SK-N-MC (cell line): ENCODE measurements around the gene XRCC4.

ENCODE experiments used
- EZH2 ChIP-seq: fragments of 200-600 bp; sonication (generic); IDR thresholded peaks from one replicate; pipeline ENCODE4 v1.6.1; 2017; ENCODE audit warnings: antibody characterized with exemption
- FOXP2 ChIP-seq: optimal IDR thresholded peaks from 2 replicates; pipeline ENCODE3; 2011; ENCODE audit warnings: mild to moderate bottlenecking, moderate library complexity; ENCODE audit not compliant: insufficient read depth; ENCODE audit errors: extremely low read length, control extremely low read depth
- POLR2AphosphoS5 ChIP-seq: IDR thresholded peaks from 2 replicates; pipeline ENCODE4 v1.6.1; 2012; ENCODE audit warnings: mild to moderate bottlenecking, low read depth, low read length, borderline replicate concordance

DNA sequence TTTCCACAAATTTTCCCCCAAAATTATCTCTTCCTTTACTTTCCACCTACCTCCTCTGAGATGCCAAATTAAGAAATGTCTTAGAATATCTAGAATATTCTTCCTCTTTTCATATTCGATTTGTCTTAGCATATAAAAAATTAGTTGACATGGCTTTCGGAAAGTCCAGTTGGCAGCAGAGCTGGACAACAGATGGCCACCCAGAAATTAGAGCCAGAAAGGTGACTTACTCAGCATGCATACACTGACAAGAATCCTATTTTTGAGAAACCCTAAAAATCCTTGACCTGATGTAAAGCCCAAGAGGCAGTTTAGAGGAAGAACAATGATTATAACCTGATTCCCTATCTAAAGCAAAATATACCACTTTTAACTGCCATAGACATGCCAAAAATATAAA is 22.2 kb upstream of the XRCC4 start:
- TF ChIP-seq EZH2: no peak
- TF ChIP-seq POLR2AphosphoS5: no peak
- no peak for TF ChIP-seq FOXP2
